ENCODE data around the gene DMRT1.

The DMRT1 gene

DNA sequence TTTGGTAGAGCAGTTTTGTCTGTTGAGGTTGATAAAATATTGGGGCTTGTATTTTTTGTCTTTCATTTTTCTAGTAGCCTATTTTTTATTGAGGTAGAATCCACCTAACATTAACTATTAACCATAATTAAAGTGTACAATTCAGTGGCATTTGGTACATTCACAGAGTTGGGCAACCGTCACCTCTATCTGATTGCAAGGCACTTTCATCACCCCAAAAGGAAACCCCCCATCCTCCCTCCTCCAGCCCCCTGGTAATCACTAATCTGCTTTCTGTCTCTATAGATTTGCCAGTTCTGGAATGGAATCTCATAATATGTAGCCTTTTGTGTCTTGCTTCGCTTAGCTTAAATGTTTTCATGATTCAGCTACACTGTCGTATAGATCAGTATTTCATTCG lies 79.4 kb downstream of the DMRT1 start:
- no peak for DNase-seq (ENCODE audit: low read depth in 1 of 2, low spot score in 1 of 2)

- no peak for DNase-seq (ENCODE audit: low read depth in 1 of 2, low spot score in 1 of 2)
Measured at GRCh38 chr9:922171-922570, 80.7 kb downstream of the DMRT1 start.

DNA sequence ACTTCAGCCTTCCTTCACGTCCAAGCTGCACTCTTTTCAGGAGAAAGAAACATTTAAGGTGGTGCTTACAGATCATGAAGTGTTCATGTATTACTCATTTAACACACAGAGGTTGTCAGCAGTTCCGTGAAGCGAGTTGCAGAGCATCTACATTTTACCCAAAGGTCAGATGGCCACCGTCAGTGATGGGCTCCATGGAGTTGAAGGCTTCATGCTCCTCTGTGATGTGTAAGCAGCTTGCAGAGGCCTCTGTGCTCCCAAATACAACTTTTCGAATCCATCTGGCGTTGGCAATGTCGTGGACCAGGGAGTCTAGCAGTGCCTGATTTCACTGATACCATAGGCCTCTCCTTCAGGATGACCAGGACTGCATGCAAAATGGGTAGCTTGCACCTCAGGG lies 81.2 kb downstream of the DMRT1 start:
- DNase-seq (ENCODE audit: low read depth in 1 of 2, low spot score in 1 of 2): no peak

DNA sequence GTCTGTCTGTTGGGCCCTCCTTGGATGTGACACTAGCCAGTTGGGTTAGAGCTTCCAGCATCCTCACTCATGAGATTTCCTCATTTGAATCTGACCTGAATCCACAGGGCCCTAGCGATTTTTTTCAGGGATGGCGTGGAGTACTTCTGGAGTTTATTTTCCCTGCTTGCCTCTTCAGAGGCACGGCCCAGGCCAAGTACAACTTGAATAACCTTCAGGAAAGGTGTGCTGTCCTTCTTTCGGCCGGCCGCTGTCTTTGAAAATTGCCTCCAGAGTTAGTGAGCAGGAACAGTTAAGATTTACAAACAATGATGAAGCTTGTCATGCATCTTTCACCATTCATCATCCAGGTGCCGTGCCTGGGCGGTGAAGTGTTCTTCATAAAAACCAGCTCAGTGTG lies 85.5 kb downstream of the DMRT1 start:
- no peak for DNase-seq (ENCODE audit: low read depth in 1 of 2, low spot score in 1 of 2)

GRCh38 chr9:928363-929042 lies 87.0 kb downstream of the DMRT1 start:
- DNase-seq (ENCODE audit: low read depth in 1 of 2, low spot score in 1 of 2): no peak

- no peak for DNase-seq (ENCODE audit: low read depth in 1 of 2, low spot score in 1 of 2)
Measured at GRCh38 chr9:929719-930118, 88.2 kb downstream of the DMRT1 start.

GRCh38 chr9:933356-933755 lies 91.9 kb downstream of the DMRT1 start:
- no peak for DNase-seq (ENCODE audit: low read depth in 1 of 2, low spot score in 1 of 2)

- no peak for DNase-seq (ENCODE audit: low read depth in 1 of 2, low spot score in 1 of 2)
Measured at GRCh38 chr9:935348-935965, 94.0 kb downstream of the DMRT1 start.

DNA sequence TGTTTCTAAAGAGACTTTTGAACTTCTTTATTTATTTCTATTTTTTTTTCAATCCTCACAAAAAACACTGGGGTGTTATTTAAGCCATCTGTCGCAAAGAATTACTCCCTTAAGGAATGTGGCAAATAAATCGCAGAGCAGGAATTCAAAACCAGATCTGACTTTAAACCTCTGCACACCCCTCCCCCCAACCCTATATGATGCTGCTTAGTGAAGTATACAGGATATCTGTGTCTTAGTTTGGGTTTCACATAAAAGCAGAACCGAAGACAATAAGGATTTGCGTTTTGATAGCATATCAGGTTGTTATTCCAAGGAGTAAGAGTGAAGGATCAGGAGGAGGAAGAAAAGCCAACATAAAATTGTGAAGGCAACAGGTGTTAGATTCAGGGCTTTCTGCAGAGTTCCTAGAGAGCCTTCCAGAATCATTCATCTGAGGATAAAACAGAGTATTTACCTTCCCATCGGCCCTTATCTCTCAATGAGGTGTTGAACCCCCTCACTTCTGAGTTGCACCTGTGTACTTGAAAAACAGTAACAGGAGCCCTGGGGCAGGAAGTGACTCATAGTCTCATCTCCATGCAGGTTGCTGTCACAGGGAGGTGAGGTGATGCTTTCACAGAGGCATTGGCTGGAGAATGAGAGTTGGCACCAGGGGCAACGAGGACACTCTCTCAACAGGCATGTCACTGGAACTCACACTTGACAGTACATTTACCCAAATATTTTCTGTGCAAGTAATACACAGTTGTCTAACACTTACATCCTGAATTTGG lies 101.5 kb downstream of the DMRT1 start:
- DNase-seq (ENCODE audit: low read depth in 1 of 2, low spot score in 1 of 2): no peak

DNA sequence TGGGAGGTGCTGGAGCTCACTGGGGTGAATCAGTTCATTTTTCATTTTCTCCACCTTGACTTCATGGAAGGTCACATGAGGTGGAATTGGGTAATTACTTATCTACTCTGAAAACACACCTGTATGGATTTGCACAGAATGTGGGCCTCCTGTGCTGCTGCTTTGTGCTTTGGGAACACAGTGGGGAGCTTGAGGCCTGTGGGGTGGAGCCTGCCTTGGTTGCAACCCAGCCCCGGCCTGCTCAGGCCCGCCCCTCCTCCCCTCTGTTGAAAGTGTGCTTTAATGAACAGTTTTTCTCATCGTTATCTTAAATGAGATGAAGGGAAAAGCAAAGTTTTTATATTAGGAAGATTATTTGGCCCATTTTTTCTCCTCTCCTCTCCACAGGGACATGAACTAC lies 106.5 kb downstream of the DMRT1 start:
- no peak for DNase-seq (ENCODE audit: low read depth in 1 of 2, low spot score in 1 of 2)

DNA sequence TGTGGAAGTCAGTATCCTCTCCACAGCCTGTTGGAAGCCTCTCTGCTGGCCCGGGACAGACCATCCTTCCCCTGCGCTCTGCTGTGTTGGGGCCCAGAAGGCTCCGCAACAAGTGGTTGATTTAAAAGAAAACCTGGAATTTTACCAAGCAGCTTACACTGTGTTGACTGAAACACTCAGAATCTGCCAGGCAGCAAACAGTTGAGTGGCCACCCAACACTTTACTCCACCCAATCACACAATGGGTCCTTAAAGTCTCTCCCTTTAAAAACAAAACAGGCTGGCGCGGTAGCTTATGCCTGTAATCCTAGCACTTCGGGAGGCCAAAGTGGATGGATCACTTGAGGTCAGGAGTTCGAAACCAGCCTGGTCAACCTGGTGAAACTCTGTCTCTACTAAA lies 107.0 kb downstream of the DMRT1 start:
- DNase-seq (ENCODE audit: low read depth in 1 of 2, low spot score in 1 of 2): no peak

- DNase-seq (ENCODE audit: low read depth in 1 of 2, low spot score in 1 of 2): no peak
Measured at GRCh38 chr9:950139-950538, 108.6 kb downstream of the DMRT1 start.

- DNase-seq (ENCODE audit: low read depth in 1 of 2, low spot score in 1 of 2): no peak
Measured at GRCh38 chr9:952546-952945, 111.0 kb downstream of the DMRT1 start.

DNA sequence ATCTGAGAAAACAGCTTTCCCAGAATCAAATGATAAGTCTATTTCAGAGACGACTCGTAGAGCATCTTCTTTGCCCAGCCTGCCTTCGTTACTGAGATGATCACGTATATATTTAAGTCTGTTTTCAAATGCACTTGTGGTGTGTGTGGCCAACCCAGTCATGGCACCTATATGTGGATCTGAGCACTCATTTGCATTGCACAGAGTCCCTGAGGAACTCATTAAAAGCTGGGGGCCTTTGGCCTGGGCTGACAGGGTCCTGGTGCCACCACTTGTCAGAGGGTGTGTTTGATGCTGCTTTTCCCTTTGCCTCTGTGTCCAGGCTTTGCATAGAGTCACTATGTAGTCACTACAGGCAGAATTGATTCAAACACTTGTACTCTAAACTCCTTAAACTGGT lies 117.6 kb downstream of the DMRT1 start:
- DNase-seq (ENCODE audit: low read depth in 1 of 2, low spot score in 1 of 2): no peak

GRCh38 chr9:959914-960313 lies 118.4 kb downstream of the DMRT1 start:
- no peak for DNase-seq (ENCODE audit: low read depth in 1 of 2, low spot score in 1 of 2)

DNA sequence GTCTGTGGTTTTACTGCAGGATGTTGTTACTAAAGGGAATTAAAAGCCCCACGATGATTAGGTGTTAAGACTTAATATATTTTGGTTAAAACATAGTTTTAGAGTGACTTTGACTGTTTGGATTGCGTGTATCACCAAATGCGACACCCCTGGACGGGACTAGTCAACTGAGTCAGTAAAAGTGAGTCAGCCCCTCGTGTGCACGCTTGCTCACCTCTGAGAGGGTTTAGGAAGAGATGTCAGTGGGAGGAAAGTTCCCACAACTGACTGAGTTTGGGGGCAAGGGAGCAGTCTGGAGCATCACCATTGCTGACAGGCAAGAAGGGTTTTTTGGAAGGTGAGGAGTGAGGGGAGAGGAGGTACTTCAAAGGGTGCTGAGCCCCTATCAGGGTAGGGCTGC lies 120.5 kb downstream of the DMRT1 start:
- no peak for DNase-seq (ENCODE audit: low read depth in 1 of 2, low spot score in 1 of 2)

DNA sequence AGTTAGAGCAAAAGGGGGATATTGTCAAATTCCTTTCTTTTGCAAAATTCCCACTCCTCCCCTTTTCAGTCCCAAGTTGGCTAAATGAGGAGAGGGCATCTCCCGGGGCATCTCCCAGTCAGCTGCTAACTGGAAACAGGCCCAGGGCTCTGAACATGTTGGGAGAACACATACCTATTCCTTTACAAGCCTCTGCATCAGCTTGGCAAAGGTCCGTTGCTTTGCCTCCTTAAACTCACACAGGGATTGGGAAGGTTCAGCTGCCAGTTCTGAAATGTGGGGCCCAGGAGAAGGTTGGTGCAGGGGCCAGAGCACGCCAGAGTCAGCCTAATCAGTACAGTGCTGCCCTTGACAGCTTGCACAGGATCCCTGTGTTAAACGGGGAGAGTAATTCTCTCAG lies 124.0 kb downstream of the DMRT1 start:
- DNase-seq (ENCODE audit: low read depth in 1 of 2, low spot score in 1 of 2): no peak

- DNase-seq (ENCODE audit: low read depth in 1 of 2, low spot score in 1 of 2): no peak
Measured at GRCh38 chr9:966870-967269, 125.4 kb downstream of the DMRT1 start.

DNA sequence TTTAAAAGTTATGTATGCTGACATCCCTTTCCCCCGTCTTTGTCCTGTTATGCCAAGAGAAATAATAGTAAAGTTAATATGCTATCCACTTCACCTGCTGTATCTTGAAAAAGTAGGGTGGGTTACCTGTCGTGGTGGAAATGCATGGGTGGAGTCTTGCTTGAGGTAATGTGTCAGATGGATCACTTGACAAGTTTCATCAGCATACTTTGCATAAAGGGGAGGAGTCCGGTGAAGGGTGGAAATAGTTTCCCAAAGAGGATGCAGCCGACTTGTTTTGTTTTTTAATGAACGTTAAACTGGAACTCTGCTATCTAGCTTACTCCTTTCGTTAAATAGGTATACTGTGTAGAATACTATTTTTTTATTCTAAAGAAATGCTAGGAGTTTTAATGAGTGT lies 125.9 kb downstream of the DMRT1 start:
- DNase-seq (ENCODE audit: low read depth in 1 of 2, low spot score in 1 of 2): no peak

DNA sequence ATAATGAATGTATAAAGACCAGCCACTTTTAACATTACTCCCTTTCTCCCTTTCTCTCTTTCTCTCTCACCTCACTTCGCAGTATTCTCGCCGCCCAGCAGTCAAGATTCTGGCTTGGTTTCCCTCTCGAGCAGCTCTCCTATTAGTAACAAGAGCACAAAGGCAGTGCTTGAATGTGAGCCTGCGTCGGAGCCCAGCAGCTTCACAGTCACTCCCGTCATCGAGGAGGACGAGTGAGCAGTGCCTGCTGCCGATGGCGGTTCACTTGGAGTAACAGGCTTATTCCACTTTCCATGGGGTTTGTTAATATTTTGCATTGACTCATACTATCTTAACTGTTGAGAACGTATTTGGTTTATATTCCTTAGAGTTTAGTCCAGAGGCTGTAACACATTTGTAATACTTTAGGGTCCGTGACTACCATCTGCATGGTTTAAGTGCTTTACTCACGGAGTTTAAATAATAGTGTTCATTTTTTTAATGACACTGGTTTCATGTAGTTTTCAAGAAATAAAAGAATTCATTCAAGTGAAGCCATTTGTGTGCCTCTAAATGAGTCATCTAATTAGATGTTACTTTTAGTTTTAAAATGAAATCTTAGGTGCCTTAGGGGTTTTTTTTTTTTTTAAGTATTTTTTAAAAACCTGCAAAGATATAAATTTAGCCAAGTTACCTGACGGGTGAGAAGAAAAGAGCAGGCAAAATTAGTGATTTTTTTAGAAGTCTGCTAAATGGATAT lies 126.6 kb downstream of the DMRT1 start:
- no peak for DNase-seq (ENCODE audit: low read depth in 1 of 2, low spot score in 1 of 2)

GRCh38 chr9:969310-970150 lies 128.0 kb downstream of the DMRT1 start:
- no peak for DNase-seq (ENCODE audit: low read depth in 1 of 2, low spot score in 1 of 2)

Data from activated CD4-positive, alpha-beta T cell treated with anti-CD3 and anti-CD28 coated beads, Interleukin-2, amount 50 U/mL, for 24 hours (primary cell).